GM21576 (cell line): ENCODE results near the gene CDX2.
"Not testable (repeated sequence)": the region's sequence is repeated elsewhere in the genome, so short reads cannot be mapped to it uniquely, and the experiment has no call there.

Source experiments
- ATAC-seq: cut with Tn5 transposase; IDR thresholded peaks from one replicate; pipeline ENCODE4 v1.9.1; 2021; ENCODE audit warnings: mild to moderate bottlenecking, moderate library complexity; ENCODE audit not compliant: unreplicated experiment

The CDX2 gene

GRCh38 chr13:27969082-27969865 is at the start of gene CDX2:
TSS of gene CDX2 (minus strand) at chr13:27969315. CDS start at chr13:27969006, 309 bp downstream.
- ATAC-seq = no peak

DNA sequence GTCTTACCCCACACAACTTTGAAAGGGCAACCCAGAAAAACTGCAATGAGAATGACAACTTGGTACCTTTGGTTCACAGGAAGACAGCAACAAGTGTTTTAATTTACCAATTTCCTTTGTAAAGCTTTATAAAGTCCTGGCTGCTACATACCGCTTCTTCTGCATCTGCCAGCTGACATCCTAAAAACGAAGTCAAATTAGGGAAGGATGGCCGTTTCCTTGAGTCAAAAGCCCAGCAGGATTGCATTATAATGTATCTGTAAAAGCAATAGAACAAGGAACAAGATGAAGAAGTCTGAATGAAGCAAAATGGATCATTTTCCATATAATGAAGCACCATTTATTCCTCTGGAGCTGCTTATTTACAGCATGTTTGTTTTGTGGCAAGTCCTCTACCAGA is 45.2 kb upstream of the CDX2 start:
- no peak for ATAC-seq

GRCh38 chr13:28013482-28013881 is 44.4 kb upstream of the CDX2 start:
- no peak for ATAC-seq

GRCh38 chr13:28012896-28013295 is 43.8 kb upstream of the CDX2 start:
- ATAC-seq = peak; percentile 88

- no peak for ATAC-seq
Measured at GRCh38 chr13:28012383-28012782, 43.3 kb upstream of the CDX2 start.

DNA sequence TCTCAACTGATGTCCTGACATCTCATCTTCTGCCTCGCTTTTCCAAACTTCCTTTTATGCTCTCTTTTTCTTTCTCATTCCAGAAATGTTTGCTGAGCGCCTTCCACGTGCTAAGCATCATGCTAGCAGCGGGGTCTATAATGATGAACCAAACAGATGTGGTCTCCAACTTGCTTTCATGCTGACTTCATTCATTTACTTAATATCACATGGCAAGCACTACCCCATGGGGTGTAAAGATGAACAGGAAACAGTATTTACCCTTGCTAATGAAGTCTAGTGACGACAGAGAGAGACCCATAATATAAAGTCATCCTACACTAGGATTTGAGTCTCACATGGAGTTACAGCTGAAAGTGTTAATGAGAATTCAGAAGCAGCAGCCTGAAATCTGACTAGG is 40.9 kb upstream of the CDX2 start:
- no peak for ATAC-seq

- ATAC-seq = not testable (repeated sequence)
Measured at GRCh38 chr13:28005016-28005415, 35.9 kb upstream of the CDX2 start.

DNA sequence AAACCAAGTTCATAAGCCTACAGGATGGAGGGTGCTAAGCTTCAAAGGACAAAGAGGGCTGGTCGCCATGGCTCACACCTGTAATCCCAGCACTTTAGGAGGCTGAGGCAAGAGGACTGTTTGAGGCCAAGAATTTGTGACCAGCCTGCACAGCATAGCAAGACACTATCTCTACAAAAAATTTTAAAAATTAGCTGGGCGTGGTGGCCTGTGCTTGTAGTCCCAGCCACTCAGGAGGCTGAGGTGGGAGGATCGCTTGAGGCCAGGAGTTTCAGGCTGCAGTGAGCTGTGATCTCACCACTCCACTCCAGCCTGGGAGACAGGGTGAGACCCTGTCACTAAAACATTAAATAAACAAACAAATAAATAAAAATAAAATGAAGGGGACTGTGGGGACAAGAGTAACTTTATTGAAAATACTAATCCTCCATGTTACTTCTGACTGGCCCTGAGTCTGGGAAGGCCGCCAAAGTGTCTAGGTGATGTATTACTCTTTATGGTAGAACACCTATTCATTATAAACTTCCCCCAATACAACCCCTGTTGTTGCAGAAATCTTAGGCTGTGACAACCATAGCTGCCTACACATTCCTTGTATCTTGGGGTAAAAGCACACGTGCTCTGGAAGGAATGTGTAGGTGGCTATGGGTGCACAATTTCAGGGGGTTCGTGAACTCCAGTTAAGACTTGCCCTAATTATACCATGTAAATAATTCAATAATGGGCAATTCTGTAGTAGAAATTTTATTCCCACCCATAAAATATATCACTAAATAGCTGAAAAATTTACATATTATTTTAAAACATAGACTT is 34.0 kb upstream of the CDX2 start:
- no peak for ATAC-seq

DNA sequence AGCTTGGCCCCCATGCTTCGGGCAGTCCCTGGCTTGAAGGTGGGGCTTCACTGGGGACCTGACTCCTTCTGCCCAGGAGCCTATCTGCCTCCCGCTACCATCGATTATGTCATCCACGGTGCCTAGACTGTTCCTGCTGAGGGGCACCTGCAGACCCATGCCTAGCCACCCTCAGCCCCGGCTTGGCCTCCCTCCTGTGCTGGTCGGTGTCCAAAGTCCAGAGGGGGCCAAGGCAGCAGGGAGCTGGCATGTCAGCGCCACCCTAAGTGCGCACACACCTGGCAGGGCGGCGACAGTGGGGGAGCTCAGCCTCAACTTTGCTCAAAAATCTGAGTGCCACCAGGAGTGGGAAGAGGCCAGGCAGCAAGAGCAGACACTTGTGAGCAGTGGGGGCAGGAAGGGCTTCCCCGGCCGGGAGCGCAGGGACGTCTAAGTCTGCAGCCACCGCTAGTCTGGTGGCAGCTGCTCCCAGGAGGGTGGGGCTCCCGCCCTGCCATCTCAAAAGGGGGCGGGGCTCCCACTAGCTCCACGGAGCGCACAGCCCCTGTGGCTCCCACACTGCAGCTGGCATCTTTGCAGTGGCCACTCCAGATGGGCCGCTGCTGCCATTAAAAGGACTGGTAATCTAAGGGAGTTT is 32.8 kb upstream of the CDX2 start:
- ATAC-seq = no peak

DNA sequence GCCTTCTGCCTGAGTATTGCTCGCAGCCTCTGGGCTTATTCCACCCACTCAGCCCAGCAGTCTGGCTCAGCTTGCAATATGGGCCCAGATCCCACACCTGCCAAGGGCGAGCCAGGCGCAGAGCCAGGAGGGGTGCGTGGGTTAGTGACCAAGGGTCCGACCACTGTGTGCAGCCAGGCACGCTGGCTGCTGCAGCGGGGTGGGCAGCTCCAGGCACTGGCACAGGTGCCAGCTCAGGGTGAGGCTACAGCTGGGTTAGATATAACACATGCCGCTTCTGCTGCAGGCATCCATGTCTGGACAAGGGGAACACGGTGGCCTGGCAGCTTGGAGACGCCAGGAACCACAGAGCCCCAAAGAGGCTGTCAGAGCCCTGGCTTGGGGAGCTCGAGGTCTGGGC is 31.9 kb upstream of the CDX2 start:
- no peak for ATAC-seq

DNA sequence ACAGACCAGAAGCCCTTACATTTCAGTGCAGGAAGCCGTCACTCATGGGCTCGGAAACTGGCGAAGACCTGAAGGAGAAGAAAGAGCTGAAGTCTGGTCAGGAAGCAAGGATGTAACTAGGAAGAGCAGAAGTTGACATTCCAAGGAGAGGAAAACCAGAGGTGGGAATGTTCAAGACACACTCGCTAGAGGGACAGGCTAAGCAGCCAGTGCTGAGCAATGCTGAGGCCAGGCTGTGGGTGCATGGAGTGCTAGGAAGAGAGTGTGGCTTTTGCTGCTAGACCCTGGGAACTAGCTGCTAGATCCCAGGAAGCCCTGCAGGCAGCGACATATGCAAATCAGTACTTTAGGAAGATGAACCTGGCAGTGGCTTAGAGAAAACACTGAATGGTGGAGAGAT is 31.5 kb upstream of the CDX2 start:
- no peak for ATAC-seq

DNA sequence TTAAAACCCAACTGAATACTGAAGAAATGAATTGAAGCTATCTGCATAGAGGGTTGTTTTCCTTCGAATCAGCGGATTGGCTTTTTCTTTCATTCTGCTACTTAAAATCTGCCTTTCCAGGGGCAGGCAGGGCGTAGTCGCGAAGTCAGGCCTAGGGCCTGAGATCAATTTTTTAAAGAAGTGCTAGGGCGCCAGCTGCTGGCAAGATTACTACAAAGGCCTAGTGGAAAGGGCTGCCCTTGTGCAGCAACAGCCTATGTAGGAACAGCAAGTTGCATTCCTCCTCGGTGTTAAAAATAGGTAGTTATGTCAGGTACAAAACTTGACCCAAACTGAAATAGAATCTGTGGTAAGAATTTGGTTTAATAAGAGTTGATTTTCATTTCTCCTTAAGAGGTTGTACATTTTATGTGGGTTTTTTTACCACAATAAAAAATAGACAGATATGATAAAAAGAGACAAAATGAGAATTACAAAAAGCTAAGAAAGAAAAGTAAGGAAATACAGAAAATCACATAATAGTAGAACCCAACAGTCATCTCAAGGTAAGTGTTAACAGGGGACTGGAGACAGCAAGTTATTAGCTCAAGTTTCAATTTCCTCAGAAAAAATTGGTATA is 28.9 kb upstream of the CDX2 start:
- ATAC-seq = no peak

DNA sequence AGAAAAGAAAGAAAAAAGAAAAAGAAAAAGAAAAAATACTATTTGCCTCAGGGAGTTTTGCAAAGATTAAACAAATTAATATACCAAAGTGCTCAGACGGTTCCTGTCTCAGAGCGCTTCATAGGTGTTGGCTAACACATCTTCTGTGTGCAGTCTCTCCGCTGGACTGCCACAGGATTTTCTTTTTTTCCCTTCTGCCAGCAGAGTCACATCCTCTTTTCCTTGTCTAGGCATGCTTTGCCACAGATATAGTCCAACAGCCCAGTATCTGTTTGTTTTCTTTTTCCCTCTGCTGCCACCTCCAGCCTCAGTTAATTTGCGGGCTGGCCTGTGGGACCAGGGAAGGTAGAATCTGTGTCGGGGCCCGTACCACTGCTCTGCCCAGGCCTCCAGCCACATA is 22.8 kb upstream of the CDX2 start:
- no peak for ATAC-seq

DNA sequence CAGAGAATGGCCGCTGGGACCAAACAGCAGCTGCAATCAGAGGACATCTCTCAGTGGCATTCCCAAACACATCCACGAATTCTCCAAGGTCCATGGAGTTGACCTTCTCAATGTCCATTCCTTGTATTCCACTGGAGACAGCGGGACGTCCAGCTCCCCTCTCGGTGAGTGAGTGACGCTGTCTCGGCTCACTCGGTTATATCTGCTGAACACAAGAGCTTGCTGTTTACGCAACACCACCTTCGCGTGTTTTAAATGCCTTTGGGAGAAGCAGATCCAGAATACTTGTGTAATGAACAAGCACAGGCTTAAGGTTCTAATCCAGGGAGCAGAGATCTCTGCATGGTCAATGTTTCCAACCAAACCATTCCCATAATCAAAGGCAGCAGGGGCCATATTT is 19.4 kb upstream of the CDX2 start, which contains the start of gene URAD:
Gene URAD (minus strand): TSS at position 174 of the 400 bp plus-strand sequence. CDS start 56 bp downstream, at position 118.
- ATAC-seq = no peak

GRCh38 chr13:27985600-27985999 is 16.5 kb upstream of the CDX2 start:
- ATAC-seq = no peak

DNA sequence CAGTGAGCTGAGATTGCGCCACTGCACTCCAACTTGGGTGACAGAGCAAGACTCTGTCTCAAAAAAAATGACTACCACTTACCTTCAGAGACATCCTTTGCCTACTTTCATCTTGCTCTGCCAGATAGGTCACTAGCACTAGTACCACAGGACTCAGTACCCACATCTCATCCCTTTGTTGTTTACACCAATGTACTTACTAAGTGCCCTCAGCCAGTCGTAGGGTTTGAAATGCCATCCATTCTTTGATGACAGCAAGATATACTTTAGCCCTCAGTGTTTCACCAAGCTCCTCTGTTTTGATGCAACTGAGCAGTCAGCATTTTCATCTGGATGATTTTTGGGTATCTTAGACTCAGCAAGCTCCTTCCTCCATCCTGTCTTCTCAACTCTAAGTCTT is 13.2 kb upstream of the CDX2 start:
- ATAC-seq = no peak

DNA sequence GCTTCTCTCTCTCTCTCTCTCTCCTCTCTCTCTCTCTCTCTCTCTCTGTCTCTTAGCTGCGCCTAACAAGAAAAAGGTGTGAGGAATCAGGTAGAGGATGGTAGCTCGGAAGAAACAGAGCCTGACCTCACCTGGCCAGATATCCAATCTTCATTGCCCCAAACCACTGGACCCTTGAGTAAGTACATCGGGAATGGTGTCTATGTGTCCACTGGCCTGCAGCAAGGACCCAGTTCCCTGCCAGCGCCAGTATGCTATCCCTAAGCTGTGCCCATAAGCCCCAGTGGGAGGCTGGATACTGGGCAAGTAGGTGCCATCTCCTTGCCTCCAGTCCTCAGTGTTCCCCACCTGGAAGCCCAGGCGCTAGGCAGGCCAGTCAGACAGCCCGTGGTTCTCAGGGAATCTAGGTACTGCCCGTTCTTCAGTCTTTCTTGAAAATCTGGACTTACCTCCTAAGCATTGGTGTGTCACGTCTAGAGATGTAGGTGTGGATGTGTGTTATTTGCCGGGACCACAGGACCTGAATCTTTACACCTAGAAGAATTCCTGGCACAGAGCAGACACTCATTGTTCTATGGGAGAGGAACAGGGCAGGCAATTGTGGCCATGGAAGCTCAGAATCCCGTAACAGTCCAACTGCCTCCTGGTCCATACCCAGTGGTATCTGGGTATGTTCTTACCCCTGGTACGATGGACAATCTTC is 12.0 kb upstream of the CDX2 start:
- no peak for ATAC-seq

DNA sequence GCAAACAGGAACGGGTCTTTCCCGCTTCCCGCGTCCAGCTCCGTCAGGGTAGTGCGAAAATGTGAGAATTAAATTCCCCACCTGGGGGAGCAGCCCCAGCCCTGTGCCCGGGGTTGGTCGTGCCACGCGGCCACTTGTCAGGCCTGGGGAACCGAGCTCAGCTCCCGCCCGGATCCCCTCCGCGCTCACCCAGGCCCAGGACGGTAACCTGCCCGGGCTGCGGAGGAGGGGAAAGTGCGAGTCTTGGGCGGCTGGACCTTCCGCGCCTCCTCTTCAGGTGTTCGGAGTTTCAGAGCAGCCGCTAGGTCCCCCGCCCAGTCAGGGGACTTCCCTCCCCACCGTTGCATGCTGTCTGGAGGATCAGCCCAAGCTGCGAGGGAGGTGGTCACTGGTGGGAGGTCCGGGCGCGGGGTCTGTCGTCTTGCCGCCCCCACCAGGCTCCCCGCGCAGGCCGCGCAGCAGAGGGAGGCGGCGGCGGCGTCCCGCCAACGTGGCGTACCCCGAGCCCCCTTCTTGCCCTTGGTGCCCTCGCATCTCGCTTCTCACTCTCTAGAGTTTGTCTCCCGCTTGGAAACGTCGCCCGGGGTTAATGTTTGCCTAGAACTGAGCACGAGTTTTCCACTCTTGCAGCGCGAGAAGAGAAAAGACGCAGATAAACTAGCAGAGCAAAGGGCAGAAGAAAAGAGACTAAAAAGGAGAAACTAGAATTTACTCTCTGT is 11.3 kb upstream of the CDX2 start:
- ATAC-seq = no peak

GRCh38 chr13:27979765-27980279 is 10.7 kb upstream of the CDX2 start:
- ATAC-seq = no peak
